ENCODE measurements around the gene CEP57L1.

DNA sequence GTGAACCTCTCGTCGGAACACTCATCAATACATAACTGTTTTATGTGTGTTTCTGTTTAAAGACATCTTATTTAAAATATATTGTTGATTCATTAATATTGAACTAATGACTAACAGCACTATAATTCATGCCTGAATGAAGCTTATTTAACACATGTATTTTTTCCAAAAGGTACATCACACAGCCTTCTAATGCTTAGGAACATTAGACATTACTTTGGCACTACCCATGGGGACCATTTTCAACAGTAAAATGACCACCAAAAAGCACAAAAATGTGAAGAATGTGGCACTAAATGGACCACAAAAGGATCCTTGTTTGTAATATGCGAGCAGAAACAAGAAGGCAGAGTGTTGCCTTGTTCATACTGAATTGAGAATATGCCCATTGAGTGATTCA, 109.2 kb downstream of the CEP57L1 start:
- TF ChIP-seq, protein P1, sequence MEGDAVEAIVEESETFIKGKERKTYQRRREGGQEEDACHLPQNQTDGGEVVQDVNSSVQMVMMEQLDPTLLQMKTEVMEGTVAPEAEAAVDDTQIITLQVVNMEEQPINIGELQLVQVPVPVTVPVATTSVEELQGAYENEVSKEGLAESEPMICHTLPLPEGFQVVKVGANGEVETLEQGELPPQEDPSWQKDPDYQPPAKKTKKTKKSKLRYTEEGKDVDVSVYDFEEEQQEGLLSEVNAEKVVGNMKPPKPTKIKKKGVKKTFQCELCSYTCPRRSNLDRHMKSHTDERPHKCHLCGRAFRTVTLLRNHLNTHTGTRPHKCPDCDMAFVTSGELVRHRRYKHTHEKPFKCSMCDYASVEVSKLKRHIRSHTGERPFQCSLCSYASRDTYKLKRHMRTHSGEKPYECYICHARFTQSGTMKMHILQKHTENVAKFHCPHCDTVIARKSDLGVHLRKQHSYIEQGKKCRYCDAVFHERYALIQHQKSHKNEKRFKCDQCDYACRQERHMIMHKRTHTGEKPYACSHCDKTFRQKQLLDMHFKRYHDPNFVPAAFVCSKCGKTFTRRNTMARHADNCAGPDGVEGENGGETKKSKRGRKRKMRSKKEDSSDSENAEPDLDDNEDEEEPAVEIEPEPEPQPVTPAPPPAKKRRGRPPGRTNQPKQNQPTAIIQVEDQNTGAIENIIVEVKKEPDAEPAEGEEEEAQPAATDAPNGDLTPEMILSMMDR (conservative IDR thresholded peaks at IDR 0.05; ENCODE audit: low read depth, low read length) = no peak
- no peak for TF ChIP-seq EZH2 (IDR thresholded peaks at IDR 0.05; ENCODE audit: low read length, unreplicated experiment)
